ENCODE data around the gene ENG.
"Not testable (repeated sequence)": the region's sequence is repeated elsewhere in the genome, so short reads cannot be mapped to it uniquely, and the experiment has no call there.

Gene ENG

DNA sequence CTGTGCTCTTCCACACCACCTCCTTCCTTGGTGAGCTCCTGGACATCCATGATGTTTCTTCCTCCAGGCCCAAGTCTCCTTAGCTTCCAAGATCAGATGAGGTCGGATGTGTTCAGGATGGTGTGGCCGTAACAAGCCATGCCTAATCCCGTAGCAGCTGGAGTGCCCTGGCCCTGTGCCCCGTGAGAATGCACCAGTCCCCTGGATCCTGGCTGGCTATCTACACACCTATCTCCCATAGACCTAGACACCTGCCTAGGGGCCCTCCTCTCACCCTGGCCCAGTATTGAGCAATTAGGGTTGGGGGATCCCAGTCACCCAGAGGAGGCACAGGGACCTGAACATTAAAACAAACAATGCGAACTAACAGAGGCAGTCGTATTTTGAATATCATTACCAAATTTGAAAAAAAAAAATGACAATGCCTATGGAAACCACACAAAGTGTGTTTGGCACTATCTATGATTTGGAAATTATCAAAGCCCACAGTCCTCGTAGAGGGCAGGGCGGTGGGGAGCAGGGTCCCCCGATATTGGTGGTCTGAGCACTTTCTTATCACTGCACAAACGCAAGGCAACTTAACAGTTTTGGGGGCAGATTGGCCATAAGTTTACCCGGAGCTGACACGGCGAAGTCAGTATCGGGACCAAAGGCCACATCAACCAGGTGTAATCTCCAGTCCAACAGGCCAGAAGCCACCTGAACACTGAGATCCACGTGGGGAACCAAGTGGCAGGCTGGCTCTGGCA, 13.2 kb downstream of the ENG start:
- Histone ChIP-seq H3K4me3 (ENCODE audit: low read depth, low read length) (no peak overlapping the region), H3K4me1 (peaks cover under 1% of the 10 kb centered on the region), H3K9me3 (no peaks in the 10 kb centered on the region), H3K36me3 (no peaks in the 10 kb centered on the region), H3K27me3 (no peaks in the 10 kb centered on the region)
- DNase-seq = no peak
- TF ChIP-seq, protein P1, sequence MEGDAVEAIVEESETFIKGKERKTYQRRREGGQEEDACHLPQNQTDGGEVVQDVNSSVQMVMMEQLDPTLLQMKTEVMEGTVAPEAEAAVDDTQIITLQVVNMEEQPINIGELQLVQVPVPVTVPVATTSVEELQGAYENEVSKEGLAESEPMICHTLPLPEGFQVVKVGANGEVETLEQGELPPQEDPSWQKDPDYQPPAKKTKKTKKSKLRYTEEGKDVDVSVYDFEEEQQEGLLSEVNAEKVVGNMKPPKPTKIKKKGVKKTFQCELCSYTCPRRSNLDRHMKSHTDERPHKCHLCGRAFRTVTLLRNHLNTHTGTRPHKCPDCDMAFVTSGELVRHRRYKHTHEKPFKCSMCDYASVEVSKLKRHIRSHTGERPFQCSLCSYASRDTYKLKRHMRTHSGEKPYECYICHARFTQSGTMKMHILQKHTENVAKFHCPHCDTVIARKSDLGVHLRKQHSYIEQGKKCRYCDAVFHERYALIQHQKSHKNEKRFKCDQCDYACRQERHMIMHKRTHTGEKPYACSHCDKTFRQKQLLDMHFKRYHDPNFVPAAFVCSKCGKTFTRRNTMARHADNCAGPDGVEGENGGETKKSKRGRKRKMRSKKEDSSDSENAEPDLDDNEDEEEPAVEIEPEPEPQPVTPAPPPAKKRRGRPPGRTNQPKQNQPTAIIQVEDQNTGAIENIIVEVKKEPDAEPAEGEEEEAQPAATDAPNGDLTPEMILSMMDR (IDR thresholded peaks at IDR 0.05; ENCODE audit: low read depth, low read length) = no peak

DNA sequence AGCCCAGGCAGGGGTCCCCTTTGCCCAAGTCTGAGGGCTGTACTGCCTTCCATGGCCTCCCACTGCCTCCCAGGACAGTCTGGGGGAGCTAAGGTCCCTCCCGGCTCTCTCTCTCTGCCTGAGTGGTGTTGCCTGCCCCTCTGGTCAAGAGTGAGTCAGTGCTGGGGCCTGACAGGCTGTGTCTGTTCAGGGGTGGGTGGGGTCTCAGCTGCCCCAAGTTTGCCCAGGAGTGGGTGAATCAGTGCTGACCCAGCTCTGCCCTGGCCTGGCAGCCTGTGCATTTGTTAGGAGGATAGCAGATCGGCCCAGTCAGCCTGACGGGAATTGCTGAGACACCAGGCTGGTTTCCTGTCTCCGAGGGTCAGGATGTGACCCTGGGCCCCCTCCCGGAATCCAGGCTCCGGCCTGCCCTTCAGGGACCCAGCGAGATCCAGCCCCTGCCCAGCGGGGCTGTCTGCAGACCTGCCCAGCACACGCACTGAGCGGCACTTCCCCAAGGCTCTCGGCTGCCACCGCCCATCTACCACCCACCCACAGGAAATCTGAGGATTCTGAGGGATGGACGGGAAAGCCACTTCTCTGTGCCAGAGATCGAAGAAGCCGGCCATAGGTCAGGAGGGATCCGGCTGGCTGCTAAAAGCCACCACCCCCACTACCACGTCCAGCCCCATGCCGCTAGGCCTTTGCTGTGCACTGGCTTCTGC, 15.9 kb downstream of the ENG start:
- Histone ChIP-seq H3K9me3 (no peaks in the 10 kb centered on the region), H3K4me1 (no peaks in the 10 kb centered on the region), H3K36me3 (no peaks in the 10 kb centered on the region), H3K27me3 (no peaks in the 10 kb centered on the region), H3K4me3 (ENCODE audit: low read depth, low read length) (no peak overlapping the region)
- TF ChIP-seq, protein P1 (IDR thresholded peaks at IDR 0.05; ENCODE audit: low read depth, low read length) = no peak
- DNase-seq = no peak

DNA sequence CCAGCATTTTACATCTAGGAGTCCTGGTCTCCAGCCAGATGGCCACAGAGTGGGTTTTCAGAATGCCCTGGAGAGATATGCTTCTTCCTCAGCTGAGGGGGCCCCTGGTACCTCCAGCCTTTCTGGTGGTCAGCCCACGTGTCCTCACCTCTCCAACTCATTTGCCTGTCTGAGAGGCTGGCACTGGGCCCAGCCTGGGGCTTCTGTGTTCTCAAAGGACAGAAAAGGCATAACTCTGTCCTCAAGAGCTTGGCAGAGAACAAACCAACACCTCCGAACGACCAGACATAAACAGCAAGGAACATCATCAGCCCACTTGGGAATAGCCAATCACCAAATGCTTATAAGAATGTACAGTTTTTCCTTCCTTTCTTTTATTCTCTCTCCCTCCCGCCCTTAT, 17.1 kb downstream of the ENG start:
- H3K4me1 ChIP-seq = no peaks in the 10 kb centered on the region
- H3K9me3 ChIP-seq = no peaks in the 10 kb centered on the region
- no peak for DNase-seq
- H3K27me3 ChIP-seq = no peaks in the 10 kb centered on the region
- no peak overlapping the region for H3K4me3 ChIP-seq (ENCODE audit: low read depth, low read length)
- TF ChIP-seq, protein P1 (IDR thresholded peaks at IDR 0.05; ENCODE audit: low read depth, low read length) = no peak
- no peaks in the 10 kb centered on the region for H3K36me3 ChIP-seq

DNA sequence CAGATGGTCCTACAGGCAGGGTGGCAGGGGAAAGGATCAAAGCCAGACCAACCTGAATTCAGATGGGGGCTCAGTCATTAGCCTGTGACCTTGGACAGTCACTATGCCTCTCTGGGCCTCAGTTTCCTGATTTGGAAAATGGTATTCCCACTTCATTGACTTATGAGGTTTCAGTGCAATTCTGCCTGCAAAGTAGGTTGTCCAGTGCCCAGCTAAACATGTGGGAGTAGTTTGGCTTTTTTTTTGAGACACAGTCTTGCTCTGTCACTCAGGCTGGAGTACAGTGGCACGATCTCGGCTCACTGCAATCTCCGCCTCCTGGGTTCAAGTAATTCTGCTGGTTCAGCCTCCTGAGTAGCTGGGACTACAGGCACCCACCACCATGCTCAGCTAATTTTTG, 17.9 kb downstream of the ENG start:
- H3K4me3 ChIP-seq (ENCODE audit: low read depth, low read length); H3K27me3 ChIP-seq; DNase-seq; H3K36me3 ChIP-seq; H3K9me3 ChIP-seq; H3K4me1 ChIP-seq: not testable (repeated sequence)

DNA sequence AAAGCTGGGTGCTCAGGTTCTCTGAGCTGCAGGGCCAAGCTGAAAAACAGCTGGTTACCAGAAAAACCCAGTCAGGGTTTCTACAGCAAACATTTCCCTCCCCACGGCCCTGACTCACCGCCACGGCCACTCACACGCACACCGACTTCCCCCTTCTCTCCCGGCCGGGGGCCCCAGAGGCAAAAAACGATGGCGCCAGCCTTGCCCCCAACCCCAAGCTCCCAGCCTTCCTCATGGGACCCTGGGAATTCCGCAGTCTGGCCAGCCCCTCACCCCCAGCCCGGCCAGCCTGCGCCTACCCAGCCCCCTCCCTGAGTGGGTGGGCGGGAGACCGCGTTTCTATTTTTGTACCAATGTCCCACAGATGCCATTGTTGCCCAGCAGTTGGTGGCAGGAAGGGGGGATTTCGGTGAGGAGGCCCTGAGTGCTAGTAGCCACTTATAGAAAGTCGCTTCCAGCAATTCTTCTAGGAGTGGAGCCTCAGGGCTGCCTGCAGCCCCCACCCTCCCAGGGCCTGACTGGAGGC, 18.4 kb downstream of the ENG start:
- Histone ChIP-seq H3K36me3 (no peaks in the 10 kb centered on the region), H3K4me3 (ENCODE audit: low read depth, low read length) (no peak overlapping the region), H3K4me1 (no peaks in the 10 kb centered on the region), H3K27me3 (no peaks in the 10 kb centered on the region), H3K9me3 (no peaks in the 10 kb centered on the region)
- TF ChIP-seq, protein P1 (IDR thresholded peaks at IDR 0.05; ENCODE audit: low read depth, low read length) = no peak
- DNase-seq = no peak

DNA sequence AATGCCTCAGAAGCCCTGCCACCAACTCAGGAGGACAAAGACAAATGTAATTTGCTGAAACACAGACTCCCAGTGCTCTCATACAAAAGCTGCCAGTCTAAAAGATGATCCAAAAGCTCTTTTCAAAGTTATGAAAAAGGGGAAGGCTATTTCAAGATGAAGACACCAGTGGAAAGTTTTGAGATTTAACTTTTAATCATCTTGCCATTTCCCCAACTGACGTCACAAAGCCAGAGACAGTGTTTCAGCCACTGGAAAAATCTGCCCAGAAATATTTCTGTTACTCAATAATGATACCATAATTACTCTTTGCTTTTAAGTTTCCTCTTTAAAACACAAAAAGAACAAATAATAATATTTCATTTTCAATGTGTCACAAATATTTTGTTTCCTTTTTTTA, 20.9 kb downstream of the ENG start:
- no peaks in the 10 kb centered on the region for H3K27me3 ChIP-seq
- H3K4me1 ChIP-seq = no peaks in the 10 kb centered on the region
- TF ChIP-seq, protein P1 (IDR thresholded peaks at IDR 0.05; ENCODE audit: low read depth, low read length) = no peak
- no peak for DNase-seq
- no peaks in the 10 kb centered on the region for H3K9me3 ChIP-seq
- H3K4me3 ChIP-seq (ENCODE audit: low read depth, low read length) = no peak overlapping the region
- no peaks in the 10 kb centered on the region for H3K36me3 ChIP-seq
